ENCODE measurements around the gene MFSD8.
"Not testable (repeated sequence)": the region's sequence is repeated elsewhere in the genome, so short reads cannot be mapped to it uniquely, and the experiment has no call there.

MFSD8 gene

GRCh38 chr4:127965062-127965802 is at the start of gene MFSD8, which contains the start of gene ABHD18:
Gene MFSD8, minus strand, starts transcription at chr4:127965173. Its CDS starts 40 bp downstream, at chr4:127965133.
Gene ABHD18, plus strand, starts transcription at chr4:127965406. Its CDS starts 17,550 bp downstream, at chr4:127982956.
- peak; percentile 99 for DNase-seq

GRCh38 chr4:128009428-128009827 is 44.5 kb upstream of the MFSD8 start:
- DNase-seq: no peak

- DNase-seq: no peak
These were observed 41.6 kb upstream of the MFSD8 start for GRCh38 chr4:128006592-128006991.

GRCh38 chr4:127997534-127998388 is 32.8 kb upstream of the MFSD8 start:
- DNase-seq: peak; percentile 15

- DNase-seq: not testable (repeated sequence)
These were observed 31.5 kb upstream of the MFSD8 start for GRCh38 chr4:127996521-127996920.

- DNase-seq: no peak
These were observed 30.8 kb upstream of the MFSD8 start for GRCh38 chr4:127995776-127996175.

GRCh38 chr4:127993151-127993550 is 28.2 kb upstream of the MFSD8 start:
- no peak for DNase-seq

GRCh38 chr4:127988638-127989037 is 23.7 kb upstream of the MFSD8 start:
- DNase-seq: no peak

GRCh38 chr4:127985989-127986388 is 21.0 kb upstream of the MFSD8 start:
- no peak for DNase-seq

- DNase-seq: no peak
These were observed 17.5 kb upstream of the MFSD8 start for GRCh38 chr4:127982445-127982844.

GRCh38 chr4:127978930-127979329 is 14.0 kb upstream of the MFSD8 start:
- no peak for DNase-seq

- DNase-seq: no peak
These were observed 10.3 kb upstream of the MFSD8 start for GRCh38 chr4:127975121-127975770.

- not testable (repeated sequence) for DNase-seq
These were observed 6.0 kb upstream of the MFSD8 start for GRCh38 chr4:127970925-127971324.

GRCh38 chr4:127968586-127968985 is 3.6 kb upstream of the MFSD8 start:
- DNase-seq: no peak

GRCh38 chr4:127967141-127967775 is 2.3 kb upstream of the MFSD8 start:
- no peak for DNase-seq

GRCh38 chr4:127965803-127966175 is 816 bp upstream of the MFSD8 start:
- DNase-seq: peak; percentile 73

GRCh38 chr4:127964426-127965061 is 429 bp downstream of the MFSD8 start:
- DNase-seq: not testable (repeated sequence)

GRCh38 chr4:127963633-127964398 is 1.2 kb downstream of the MFSD8 start:
- DNase-seq: peak; percentile 58

- no peak for DNase-seq
These were observed 5.2 kb downstream of the MFSD8 start for GRCh38 chr4:127959794-127960193.

- DNase-seq: no peak
These were observed 7.9 kb downstream of the MFSD8 start for GRCh38 chr4:127957105-127957504.

- no peak for DNase-seq
These were observed 28.0 kb downstream of the MFSD8 start for GRCh38 chr4:127936974-127937373.

GRCh38 chr4:127931836-127932235 is 33.1 kb downstream of the MFSD8 start:
- not testable (repeated sequence) for DNase-seq

All from CD4-positive, alpha-beta T cell treated with Interleukin-10 for 1 hour (primary cell).